ENCODE measurements around the gene AGK. TPM values are rescaled to one million over a fixed set of nuclear protein-coding genes. Genes with fewer than 3 reads are reported as not detected.

Gene AGK
- total and polyA plus RNA-seq, 7 donors, result 5.8 to 15.4 (median 9.0) TPM

- 55 to 71% (median 59%) methylated on average over 6 of the region's 6 CpGs for WGBS, 3 donors
- Histone ChIP-seq H3K4me1 (no peaks in the 10 kb centered on the region), H3K27me3 (ENCODE audit: insufficient read depth in 3 of 3, low read length in 2 of 3) (no peaks in the 10 kb centered on the region), H3K27ac (no peak overlapping the region), H3K36me3 (ENCODE audit: insufficient read depth in 1 of 2, low read depth in 1 of 2) (no peaks in the 10 kb centered on the region), H3K9me3 (no peaks in the 10 kb centered on the region), H3K4me3 (no peak overlapping the region)
- ATAC-seq, result no peak
- no peak for DNase-seq
- intact Hi-C loops (cut with DNase I), result no loop called here
- no peak for TF ChIP-seq CTCF (IDR thresholded peaks at IDR 0.05)
Observed at GRCh38 chr7:141695803-141696289, 144.6 kb downstream of the AGK start.

DNA sequence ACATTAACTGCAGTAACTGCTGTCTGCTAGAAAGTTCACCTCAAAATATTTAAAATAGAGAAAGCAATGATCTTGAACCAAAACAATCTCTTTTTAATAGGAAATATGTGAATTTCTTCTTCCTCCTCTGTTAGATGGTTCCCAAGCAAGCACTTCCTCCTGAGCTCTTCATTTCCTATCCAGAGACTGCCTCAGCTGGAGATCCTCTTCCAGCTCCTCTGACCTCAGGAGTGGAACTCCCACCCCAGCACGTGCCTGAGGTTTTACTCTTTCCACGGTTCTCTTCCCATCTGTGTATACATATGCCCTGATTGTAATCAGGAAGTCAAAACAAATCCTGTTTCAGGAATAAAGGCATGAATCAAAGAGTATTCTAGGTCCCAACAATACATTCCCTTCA, 145.1 kb downstream of the AGK start:
- no peaks in the 10 kb centered on the region for H3K27me3 ChIP-seq (ENCODE audit: insufficient read depth in 3 of 3, low read length in 2 of 3)
- 38 to 45% (median 39%) methylated on average over 2 of the region's 2 CpGs for WGBS, 3 donors
- intact Hi-C loops (cut with DNase I), result no loop called here
- TF ChIP-seq CTCF (IDR thresholded peaks at IDR 0.05), result no peak
- ATAC-seq (no peak), DNase-seq (no peak)
- no peaks in the 10 kb centered on the region for H3K4me1 ChIP-seq
- H3K27ac ChIP-seq, result no peak overlapping the region
- H3K9me3 ChIP-seq, result no peaks in the 10 kb centered on the region
- H3K36me3 ChIP-seq (ENCODE audit: insufficient read depth in 1 of 2, low read depth in 1 of 2), result no peaks in the 10 kb centered on the region
- no peak overlapping the region for H3K4me3 ChIP-seq

GRCh38 chr7:141697211-141697871, 146.1 kb downstream of the AGK start:
- intact Hi-C loops (cut with DNase I), result no loop called here

DNA sequence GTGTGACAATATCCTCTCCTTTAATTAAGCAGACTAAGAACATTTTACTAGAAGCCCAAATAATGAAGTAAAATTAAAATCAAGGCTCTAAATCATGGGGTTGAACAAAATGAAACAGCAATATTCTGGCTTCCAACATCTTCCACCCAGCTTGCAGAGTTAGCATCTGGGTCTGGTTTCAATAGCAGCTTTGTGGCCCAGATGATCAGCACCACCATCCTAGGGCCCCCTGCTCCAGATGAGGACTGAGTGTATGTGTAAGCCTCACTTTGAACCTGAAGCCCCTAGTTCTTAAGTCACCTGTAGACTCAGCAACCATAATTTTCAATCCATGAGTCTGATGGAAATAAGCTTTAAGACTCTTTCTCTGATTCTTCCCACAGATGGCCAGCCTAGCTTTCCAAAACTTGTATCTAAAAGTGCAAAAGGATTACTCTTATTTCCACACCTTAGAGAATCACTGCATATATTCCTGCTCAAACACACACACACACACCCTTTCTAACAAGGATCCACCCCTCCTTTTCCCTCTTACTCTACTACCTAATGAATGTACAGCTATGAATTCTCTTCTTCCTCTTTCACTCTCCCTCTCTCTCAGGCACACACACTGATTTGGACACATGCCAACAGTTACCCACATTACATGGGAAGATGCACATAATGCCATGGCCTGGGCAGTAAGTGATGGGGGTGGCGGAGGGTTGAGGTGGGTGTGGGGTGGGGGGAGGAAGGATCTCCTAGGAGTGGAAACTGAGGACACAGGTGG, 147.2 kb downstream of the AGK start:
- no peaks in the 10 kb centered on the region for H3K27me3 ChIP-seq (ENCODE audit: insufficient read depth in 3 of 3, low read length in 2 of 3)
- no peaks in the 10 kb centered on the region for H3K36me3 ChIP-seq (ENCODE audit: insufficient read depth in 1 of 2, low read depth in 1 of 2)
- intact Hi-C loops (cut with DNase I), result no loop called here
- DNase-seq (no peak), ATAC-seq (no peak)
- WGBS, 3 donors, result 93 to 100% (median 97%) methylated on average over 1 of the region's 1 CpG
- no peak overlapping the region for H3K27ac ChIP-seq
- H3K9me3 ChIP-seq, result no peaks in the 10 kb centered on the region
- H3K4me3 ChIP-seq, result no peak overlapping the region
- H3K4me1 ChIP-seq, result peaks cover 11% of the 10 kb centered on the region
- no peak for TF ChIP-seq CTCF (IDR thresholded peaks at IDR 0.05)

More at GRCh38 chr7:141697211-141697871, 146.1 kb downstream of the AGK start:
- Histone ChIP-seq H3K27ac (no peak overlapping the region), H3K27me3 (ENCODE audit: insufficient read depth in 3 of 3, low read length in 2 of 3) (no peaks in the 10 kb centered on the region), H3K4me1 (peaks cover under 1% of the 10 kb centered on the region), H3K4me3 (no peak overlapping the region), H3K9me3 (no peaks in the 10 kb centered on the region), H3K36me3 (ENCODE audit: insufficient read depth in 1 of 2, low read depth in 1 of 2) (no peaks in the 10 kb centered on the region)
- TF ChIP-seq CTCF (IDR thresholded peaks at IDR 0.05), result no peak
- 71 to 75% (median 74%) methylated on average over 10 of the region's 10 CpGs for WGBS, 3 donors
- DNase-seq (no peak), ATAC-seq (no peak)

All from psoas muscle (tissue), 8 donors.